GM19324 (cell line): ENCODE data around the gene HIPK2.

Experiments used
- ATAC-seq: cut with Tn5 transposase; IDR thresholded peaks from one replicate; pipeline ENCODE4 v1.9.1; 2021; ENCODE audit warnings: mild to moderate bottlenecking, moderate library complexity; ENCODE audit not compliant: unreplicated experiment, low FRiP score

The HIPK2 gene

GRCh38 chr7:139576179-139576973, 201.4 kb downstream of the HIPK2 start:
- ATAC-seq: no peak

GRCh38 chr7:139575338-139575680, 202.5 kb downstream of the HIPK2 start:
- ATAC-seq: no peak

- ATAC-seq: no peak
Measured at GRCh38 chr7:139574618-139575337, 203.0 kb downstream of the HIPK2 start.

GRCh38 chr7:139573871-139574270, 203.9 kb downstream of the HIPK2 start:
- ATAC-seq: no peak

- no peak for ATAC-seq
Measured at GRCh38 chr7:139572704-139573385, 205.0 kb downstream of the HIPK2 start.

GRCh38 chr7:139572071-139572470, 205.7 kb downstream of the HIPK2 start:
- ATAC-seq: no peak

GRCh38 chr7:139571651-139572050, 206.1 kb downstream of the HIPK2 start:
- no peak for ATAC-seq

GRCh38 chr7:139571190-139571589, 206.6 kb downstream of the HIPK2 start:
- ATAC-seq: no peak

GRCh38 chr7:139570626-139571025, 207.2 kb downstream of the HIPK2 start:
- no peak for ATAC-seq

- no peak for ATAC-seq
Measured at GRCh38 chr7:139570119-139570518, 207.7 kb downstream of the HIPK2 start.

GRCh38 chr7:139568813-139569490, 208.8 kb downstream of the HIPK2 start:
- no peak for ATAC-seq

- ATAC-seq: no peak
Measured at GRCh38 chr7:139568346-139568675, 209.5 kb downstream of the HIPK2 start.

- ATAC-seq: no peak
Measured at GRCh38 chr7:139567647-139568345, 210.0 kb downstream of the HIPK2 start.

GRCh38 chr7:139566736-139567646, 210.8 kb downstream of the HIPK2 start:
- no peak for ATAC-seq

GRCh38 chr7:139566075-139566474, 211.7 kb downstream of the HIPK2 start:
- no peak for ATAC-seq

GRCh38 chr7:139563856-139564255, 213.9 kb downstream of the HIPK2 start:
- no peak for ATAC-seq

- ATAC-seq: no peak
Measured at GRCh38 chr7:139562961-139563565, 214.7 kb downstream of the HIPK2 start.

GRCh38 chr7:139562491-139562890, 215.3 kb downstream of the HIPK2 start:
- no peak for ATAC-seq

GRCh38 chr7:139560678-139561077, 217.1 kb downstream of the HIPK2 start:
- ATAC-seq: no peak
